HCT116 (cell line): ENCODE data around the gene PXT1.

Experiments used
- EZH2 ChIP-seq: fragments of 200-600 bp; sonication (generic); IDR thresholded peaks from 2 replicates; pipeline ENCODE4 v1.6.1; 2017; ENCODE audit warnings: antibody characterized with exemption, mixed run types
- EZH2phosphoT487 ChIP-seq: fragments of 200-600 bp; IDR thresholded peaks from 2 replicates; pipeline ENCODE4 v1.6.1; 2018; ENCODE audit warnings: antibody characterized with exemption, borderline replicate concordance
- JUND ChIP-seq: IDR thresholded peaks from 2 replicates; pipeline ENCODE4 v1.6.1; 2012
- POLR2A ChIP-seq: IDR thresholded peaks from 2 replicates; pipeline ENCODE4 v1.7.0; 2011; ENCODE audit warnings: borderline replicate concordance; ENCODE audit not compliant: insufficient read depth, insufficient read length; ENCODE audit errors: extremely low read depth
- POLR2AphosphoS5 ChIP-seq: IDR thresholded peaks from 2 replicates; pipeline ENCODE4 v1.6.1; 2011; ENCODE audit warnings: mild to moderate bottlenecking, low read depth, low read length, moderate library complexity
- RAD21 ChIP-seq: IDR thresholded peaks from 2 replicates; pipeline ENCODE4 v1.6.1; 2012; ENCODE audit warnings: low read depth, mild to moderate bottlenecking
- REST ChIP-seq: IDR thresholded peaks from 2 replicates; pipeline ENCODE4 v1.6.1; 2012; ENCODE audit warnings: low read depth
- SIN3A ChIP-seq: IDR thresholded peaks from 2 replicates; pipeline ENCODE4 v1.6.1; 2012; ENCODE audit warnings: low read depth
- YY1 ChIP-seq: IDR thresholded peaks from 2 replicates; pipeline ENCODE4 v1.6.1; 2011; ENCODE audit warnings: low read length, low read depth, moderate library complexity, mild to moderate bottlenecking; ENCODE audit not compliant: insufficient replicate concordance; ENCODE audit errors: extremely low read depth
- ZNF274 ChIP-seq: fragments of 200-500 bp; sonication (Bioruptor generic); IDR thresholded peaks from 2 replicates; pipeline ENCODE4 v1.6.1; 2014; ENCODE audit warnings: mild to moderate bottlenecking, low read depth, low read length, inconsistent platforms
- TF ChIP-seq, protein P1 (sequence below), 3 experiments: fragments of 200-600 bp in 1 of 3; sonication (generic) in 1 of 3; IDR thresholded peaks in 2 of 3; conservative IDR thresholded peaks in 1 of 3; 2 replicates each; pipeline ENCODE4 v1.5.1; 2012 to 2017; ENCODE audit warnings: low read depth in 2 of 3, low read length in 2 of 3, antibody characterized with exemption in 1 of 3, borderline replicate concordance in 1 of 3, control low read depth in 1 of 3, mild to moderate bottlenecking in 1 of 3, mixed read lengths in 1 of 3, mixed run types in 1 of 3, moderate library complexity in 1 of 3; ENCODE audit not compliant: insufficient read depth in 1 of 3
- TF ChIP-seq, protein P2 (sequence below): IDR thresholded peaks from 2 replicates; pipeline ENCODE4 v1.6.1; 2012
- TF ChIP-seq, protein P3 (sequence below): IDR thresholded peaks from 2 replicates; pipeline ENCODE4 v1.6.1; 2011; ENCODE audit warnings: mild to moderate bottlenecking, low read length, moderate library complexity; ENCODE audit not compliant: insufficient replicate concordance; ENCODE audit errors: extremely low read depth
- TF ChIP-seq, protein P4 (sequence below): IDR thresholded peaks from 2 replicates; pipeline ENCODE4 v1.6.1; 2012

- no peak for TF ChIP-seq EZH2
- no peak for TF ChIP-seq POLR2A
- no peak for TF ChIP-seq JUND
- TF ChIP-seq YY1, result no peak
- TF ChIP-seq EZH2phosphoT487, result no peak
- TF ChIP-seq REST, result no peak
- TF ChIP-seq, protein P1, sequence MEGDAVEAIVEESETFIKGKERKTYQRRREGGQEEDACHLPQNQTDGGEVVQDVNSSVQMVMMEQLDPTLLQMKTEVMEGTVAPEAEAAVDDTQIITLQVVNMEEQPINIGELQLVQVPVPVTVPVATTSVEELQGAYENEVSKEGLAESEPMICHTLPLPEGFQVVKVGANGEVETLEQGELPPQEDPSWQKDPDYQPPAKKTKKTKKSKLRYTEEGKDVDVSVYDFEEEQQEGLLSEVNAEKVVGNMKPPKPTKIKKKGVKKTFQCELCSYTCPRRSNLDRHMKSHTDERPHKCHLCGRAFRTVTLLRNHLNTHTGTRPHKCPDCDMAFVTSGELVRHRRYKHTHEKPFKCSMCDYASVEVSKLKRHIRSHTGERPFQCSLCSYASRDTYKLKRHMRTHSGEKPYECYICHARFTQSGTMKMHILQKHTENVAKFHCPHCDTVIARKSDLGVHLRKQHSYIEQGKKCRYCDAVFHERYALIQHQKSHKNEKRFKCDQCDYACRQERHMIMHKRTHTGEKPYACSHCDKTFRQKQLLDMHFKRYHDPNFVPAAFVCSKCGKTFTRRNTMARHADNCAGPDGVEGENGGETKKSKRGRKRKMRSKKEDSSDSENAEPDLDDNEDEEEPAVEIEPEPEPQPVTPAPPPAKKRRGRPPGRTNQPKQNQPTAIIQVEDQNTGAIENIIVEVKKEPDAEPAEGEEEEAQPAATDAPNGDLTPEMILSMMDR (IDR thresholded peaks at IDR 0.05 in 2 of 3, conservative IDR thresholded peaks at IDR 0.05 in 1 of 3; ENCODE audit: borderline replicate concordance in 1 of 3, insufficient read depth in 1 of 3, low read depth in 2 of 3, low read length in 2 of 3), result no peak
- no peak for TF ChIP-seq POLR2AphosphoS5
- TF ChIP-seq RAD21, result no peak
- TF ChIP-seq, protein P2, sequence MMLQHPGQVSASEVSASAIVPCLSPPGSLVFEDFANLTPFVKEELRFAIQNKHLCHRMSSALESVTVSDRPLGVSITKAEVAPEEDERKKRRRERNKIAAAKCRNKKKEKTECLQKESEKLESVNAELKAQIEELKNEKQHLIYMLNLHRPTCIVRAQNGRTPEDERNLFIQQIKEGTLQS, result no peak
- TF ChIP-seq, protein P3, sequence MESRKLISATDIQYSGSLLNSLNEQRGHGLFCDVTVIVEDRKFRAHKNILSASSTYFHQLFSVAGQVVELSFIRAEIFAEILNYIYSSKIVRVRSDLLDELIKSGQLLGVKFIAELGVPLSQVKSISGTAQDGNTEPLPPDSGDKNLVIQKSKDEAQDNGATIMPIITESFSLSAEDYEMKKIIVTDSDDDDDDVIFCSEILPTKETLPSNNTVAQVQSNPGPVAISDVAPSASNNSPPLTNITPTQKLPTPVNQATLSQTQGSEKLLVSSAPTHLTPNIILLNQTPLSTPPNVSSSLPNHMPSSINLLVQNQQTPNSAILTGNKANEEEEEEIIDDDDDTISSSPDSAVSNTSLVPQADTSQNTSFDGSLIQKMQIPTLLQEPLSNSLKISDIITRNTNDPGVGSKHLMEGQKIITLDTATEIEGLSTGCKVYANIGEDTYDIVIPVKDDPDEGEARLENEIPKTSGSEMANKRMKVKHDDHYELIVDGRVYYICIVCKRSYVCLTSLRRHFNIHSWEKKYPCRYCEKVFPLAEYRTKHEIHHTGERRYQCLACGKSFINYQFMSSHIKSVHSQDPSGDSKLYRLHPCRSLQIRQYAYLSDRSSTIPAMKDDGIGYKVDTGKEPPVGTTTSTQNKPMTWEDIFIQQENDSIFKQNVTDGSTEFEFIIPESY, result no peak
- TF ChIP-seq SIN3A, result no peak
- TF ChIP-seq ZNF274, result no peak
- TF ChIP-seq, protein P4, sequence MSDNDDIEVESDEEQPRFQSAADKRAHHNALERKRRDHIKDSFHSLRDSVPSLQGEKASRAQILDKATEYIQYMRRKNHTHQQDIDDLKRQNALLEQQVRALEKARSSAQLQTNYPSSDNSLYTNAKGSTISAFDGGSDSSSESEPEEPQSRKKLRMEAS, result no peak
Observed at GRCh38 chr6:36377594-36377993, 65.1 kb downstream of the PXT1 start.
